ENCODE data around the gene DPYSL5.

DPYSL5 gene

DNA sequence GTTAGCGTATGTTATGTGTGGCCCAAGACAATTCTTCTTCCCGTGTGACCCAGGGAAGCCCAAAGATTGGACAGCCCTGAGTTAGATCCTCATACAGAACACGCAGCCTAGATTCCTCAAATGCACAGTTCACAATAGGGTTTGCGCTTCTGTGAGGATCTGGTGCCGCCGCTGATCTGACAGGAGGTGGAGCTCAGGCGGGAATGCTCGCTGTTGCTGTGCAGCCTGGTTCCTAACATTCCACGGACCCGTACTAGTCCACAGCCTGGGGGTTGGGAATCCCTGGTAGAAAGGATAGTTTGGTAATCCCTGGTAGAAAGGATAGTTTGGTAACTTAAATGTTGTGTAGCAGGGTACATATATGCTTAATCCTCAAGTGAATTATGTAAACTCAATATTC is 149.5 kb downstream of the DPYSL5 start:
- DNase-seq = no peak

DNA sequence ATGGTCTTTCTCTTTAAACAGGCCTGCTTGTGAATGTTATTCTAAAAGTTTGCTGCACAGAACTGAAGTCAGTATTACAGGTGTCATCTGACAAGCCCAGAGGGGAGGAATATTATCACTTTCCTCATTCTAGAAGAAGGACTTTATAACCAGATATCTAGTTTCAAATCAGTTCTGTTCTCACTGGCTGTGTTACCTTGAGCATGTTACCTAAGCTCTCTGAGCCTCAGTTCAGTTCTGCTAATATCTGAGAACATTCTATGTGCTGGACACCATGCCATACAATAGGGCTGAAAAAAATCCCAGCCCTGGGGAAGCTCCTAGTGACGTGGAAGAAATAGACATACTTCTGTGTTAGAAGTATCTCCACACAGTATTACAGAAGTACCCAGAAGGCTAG is 150.4 kb downstream of the DPYSL5 start:
- DNase-seq = no peak
